Endothelial cell of umbilical vein (primary cell): Measurements from ENCODE around the gene DLX3. TPM values are rescaled to one million over a fixed set of nuclear protein-coding genes. Genes with fewer than 3 reads are reported as not detected.

Source experiments
- BruUV-seq: library from RNA; stranded (reverse); fragments of 400-500 nt; replicated peaks from 2 replicates; lab custom pipeline; 2021; lab: Mats Ljungman, UMichigan
- CTCF ChIA-PET: fragments of 300-600, 350-600 bp; sonication (Branson Sonifier 250); formaldehyde crosslinking; loops from one replicate; lab custom pipeline; 2021; ENCODE audit warnings: antibody characterized with exemption, inconsistent platforms; lab: Charles Lee
- POLR2A ChIA-PET: fragments of 300-600, 350-600 bp; sonication (Branson Sonifier 250); formaldehyde crosslinking; loops from one replicate; lab custom pipeline; 2021; ENCODE audit warnings: antibody characterized with exemption, inconsistent platforms; lab: Charles Lee
- DNase-seq: peaks from one replicate; pipeline ENCODE4 v3.0.0-alpha.2; 2011; ENCODE audit warnings: low read depth, low spot score
- FAIRE-seq: peaks from 2 replicates; lab custom pipeline; 2011; peaks lifted over from hg19 to GRCh38; lab: Jason Lieb, UNC
- H2AFZ ChIP-seq: 2 replicates; pipeline ENCODE4 v1.6.0; 2012; ENCODE audit warnings: low read depth, low read length, control low read depth, inconsistent platforms
- H3K27ac ChIP-seq: 2 replicates; pipeline ENCODE4 v1.5.1; 2011; ENCODE audit warnings: low read depth, mild to moderate bottlenecking, control low read depth, low read length, moderate library complexity; ENCODE audit not compliant: insufficient read depth
- H3K27me3 ChIP-seq, 2 experiments: 2 replicates each; pipeline versions ENCODE4 v1.6.0 to v1.6.1; 2011; ENCODE audit warnings: low read length in 2 of 2, mixed read lengths in 1 of 2; ENCODE audit not compliant: control insufficient read depth in 2 of 2, insufficient read depth in 2 of 2
- H3K36me3 ChIP-seq, 2 experiments: 2 replicates in 1 of 2; 3 replicates in 1 of 2; pipeline ENCODE4 v1.5.1; 2011; ENCODE audit warnings: low read length in 2 of 2, mild to moderate bottlenecking in 1 of 2, moderate library complexity in 1 of 2; ENCODE audit not compliant: control insufficient read depth in 2 of 2, insufficient read depth in 2 of 2; ENCODE audit errors: extremely low read depth in 1 of 2
- H3K4me1 ChIP-seq: 3 replicates; pipeline ENCODE4 v1.5.1; 2011; ENCODE audit warnings: mild to moderate bottlenecking, low read length; ENCODE audit not compliant: control insufficient read depth, insufficient read depth; ENCODE audit errors: extremely low read depth
- H3K4me2 ChIP-seq: 2 replicates; pipeline ENCODE4 v1.6.1; 2011; ENCODE audit warnings: low read length, control low read depth, mixed read lengths; ENCODE audit not compliant: insufficient read depth
- H3K4me3 ChIP-seq, 3 experiments: fragments of 200-600 bp in 1 of 3; sonication (generic), shearing (Covaris generic) in 1 of 3; replicated peaks in 1 of 3; 2 replicates each; pipeline ENCODE4 v1.5.1; 2011 to 2016; ENCODE audit warnings: control low read depth in 3 of 3, low read length in 3 of 3, mild to moderate bottlenecking in 2 of 3, inconsistent platforms in 1 of 3, low read depth in 1 of 3, moderate library complexity in 1 of 3; ENCODE audit not compliant: insufficient read depth in 1 of 3
- H3K79me2 ChIP-seq: 2 replicates; pipeline ENCODE4 v1.6.0; 2012; ENCODE audit warnings: low read length, inconsistent platforms; ENCODE audit not compliant: control insufficient read depth, insufficient read depth
- H3K9ac ChIP-seq: replicated peaks from 2 replicates; pipeline ENCODE3; 2011; ENCODE audit warnings: low read length, control low read depth; ENCODE audit not compliant: insufficient read depth; ENCODE audit errors: extremely low read depth
- H3K9me1 ChIP-seq: replicated peaks from 3 replicates; pipeline ENCODE4 v1.6.0; 2011; ENCODE audit warnings: mild to moderate bottlenecking, low read length; ENCODE audit not compliant: control insufficient read depth, insufficient read depth; ENCODE audit errors: extremely low read depth
- H3K9me3 ChIP-seq: replicated peaks from 2 replicates; pipeline ENCODE4 v1.5.1; 2012; ENCODE audit warnings: low read length, inconsistent platforms; ENCODE audit not compliant: control insufficient read depth, insufficient read depth
- H4K20me1 ChIP-seq: replicated peaks from 2 replicates; pipeline ENCODE3; 2011; ENCODE audit warnings: mild to moderate bottlenecking, low read length; ENCODE audit not compliant: control insufficient read depth, insufficient read depth; ENCODE audit errors: extremely low read depth
- CTCF ChIP-seq, 2 donors: IDR thresholded peaks; 1 replicate in 1 of 2; 2 replicates in 1 of 2; pipeline ENCODE4 v1.5.1; 2011; ENCODE audit warnings: low read length in 2 of 2, mild to moderate bottlenecking in 2 of 2, moderate library complexity in 2 of 2, control low read depth in 1 of 2, inconsistent platforms in 1 of 2, low read depth in 1 of 2; ENCODE audit not compliant: insufficient read depth in 1 of 2; ENCODE audit errors: extremely low read depth in 1 of 2
- EZH2 ChIP-seq: IDR thresholded peaks from 2 replicates; pipeline ENCODE4 v1.6.1; 2012; ENCODE audit warnings: borderline replicate concordance, low read depth, mild to moderate bottlenecking, moderate library complexity, low read length, inconsistent platforms; ENCODE audit not compliant: severe bottlenecking
- FOS ChIP-seq: IDR thresholded peaks from 2 replicates; pipeline ENCODE4 v1.6.1; 2011; ENCODE audit warnings: mild to moderate bottlenecking, low read length, moderate library complexity, borderline replicate concordance; ENCODE audit not compliant: insufficient read depth
- GATA2 ChIP-seq: IDR thresholded peaks from 2 replicates; pipeline ENCODE4 v1.7.0; 2011; ENCODE audit warnings: low read depth, mild to moderate bottlenecking, moderate library complexity, mixed read lengths, low read length; ENCODE audit not compliant: insufficient read length, insufficient read depth
- JUN ChIP-seq: IDR thresholded peaks from 2 replicates; pipeline ENCODE4 v1.6.1; 2011; ENCODE audit warnings: borderline replicate concordance, low read depth; ENCODE audit not compliant: insufficient read length, insufficient read depth
- MAX ChIP-seq: IDR thresholded peaks from 2 replicates; pipeline ENCODE4 v1.6.1; 2011; ENCODE audit not compliant: insufficient read depth, insufficient read length
- MYC ChIP-seq: IDR thresholded peaks from one replicate; pipeline ENCODE4 v1.6.1; 2011; ENCODE audit warnings: mild to moderate bottlenecking, low read depth, low read length
- POLR2A ChIP-seq: IDR thresholded peaks from 2 replicates; pipeline ENCODE4 v1.6.1; 2012; ENCODE audit warnings: low read depth, mild to moderate bottlenecking, control low read depth, low read length
- POLR2AphosphoS5 ChIP-seq: IDR thresholded peaks from 2 replicates; pipeline ENCODE4 v1.6.1; 2012; ENCODE audit warnings: low read depth, mild to moderate bottlenecking, control low read depth, low read length, moderate library complexity; ENCODE audit not compliant: insufficient read depth
- dilution Hi-C: fragments of 300-500 bp; cut with MboI; formaldehyde crosslinking; loops from one replicate; pipeline ENCODE4 v1.15.0; 2019; ENCODE audit warnings: low sequenced_read_pairs; ENCODE audit not compliant: extremely low pct_ligation_motif_present
- intact Hi-C: fragments of 100-400 bp; cut with micrococcal nuclease; formaldehyde crosslinking; loops from one replicate; pipeline ENCODE4 v1.10.0; 2022
- polyA plus RNA-seq, 4 experiments: library from polyadenylated mRNA; depleted of rRNA in 3 of 4; stranded (reverse) in 3 of 4; unstranded in 1 of 4; fragments of >200 nt; gene quantifications; 2 replicates each; pipeline versions ENCODE4 v1.2.1 to v1.2.3, GENCODE V29; 2011 to 2012; ENCODE audit warnings: missing spikeins in 1 of 4
- total RNA-seq: library from RNA; stranded (reverse); gene quantifications from 2 replicates; pipeline ENCODE4 v1.2.3, GENCODE V29; 2021

The DLX3 gene
- total and polyA plus RNA-seq, 2 donors (not counting 3 experiments of a cell fraction or from before 2014, with no cell fraction given): not detected

GRCh38 chr17:50033316-50033715 is 38.3 kb upstream of the DLX3 start:
- intact Hi-C loops: no loop called here
- Histone ChIP-seq H3K9me3 (no peaks in the 10 kb centered on the region), H2AFZ (no peak overlapping the region), H3K9ac (no peak overlapping the region), H3K4me2 (no peak overlapping the region), H3K36me3 (no peaks in the 10 kb centered on the region), H3K79me2 (no peaks in the 10 kb centered on the region), H3K4me3 (no peak overlapping the region), H3K27ac (no peak overlapping the region), H3K9me1 (no peaks in the 10 kb centered on the region), H4K20me1 (no peaks in the 10 kb centered on the region), H3K27me3 (no peaks in the 10 kb centered on the region), H3K4me1 (peaks cover 7% of the 10 kb centered on the region)
- BruUV-seq: no TSS peak
- CTCF ChIA-PET: interaction anchor here (0.9 to 3.6 kb wide), 3 partner anchors 35 to 61 kb away, joined by 3 to 16 read pairs (median 3); partner anchors contain the start of gene PDK2
- dilution Hi-C loops: no loop called here
- FAIRE-seq (no peak), DNase-seq (no peak)
- POLR2A ChIA-PET: no interaction called here
- TF ChIP-seq GATA2 (no peak), EZH2 (no peak), JUN (no peak), CTCF (IDR thresholded peaks at IDR 0.05; ENCODE audit: extremely low read depth in 1 of 2, insufficient read depth in 1 of 2, low read depth in 1 of 2, low read length in 2 of 2) (no peak), MAX (no peak), POLR2AphosphoS5 (no peak), FOS (no peak), MYC (no peak), POLR2A (no peak)
